ENCODE data around the gene NAV2.

- no peak for TF ChIP-seq CTCF (IDR thresholded peaks at IDR 0.05)
- no peak for TF ChIP-seq POLR2A (IDR thresholded peaks at IDR 0.05)
Measured at GRCh38 chr11:19703211-19703610, 9.4 kb upstream of the NAV2 start.

Data from body of pancreas (tissue), 4 donors.